Stomach smooth muscle (tissue), 2 donors: ENCODE data around the gene CACNA1H.
"Not testable (repeated sequence)": the region's sequence is repeated elsewhere in the genome, so short reads cannot be mapped to it uniquely, and the experiment has no call there.

Experiments
- H3K27ac ChIP-seq: one replicate; pipeline ENCODE4 v1.7.0; 2013; ENCODE audit warnings: mild to moderate bottlenecking, low read length, inconsistent platforms
- H3K27me3 ChIP-seq, 2 donors: one replicate each; pipeline ENCODE4 v1.7.0; 2013; ENCODE audit warnings: low read length in 2 of 2; ENCODE audit not compliant: insufficient read depth in 2 of 2, control insufficient read depth in 1 of 2
- H3K36me3 ChIP-seq, 2 donors: one replicate each; pipeline ENCODE4 v1.7.0; 2013; ENCODE audit warnings: low read length in 2 of 2; ENCODE audit not compliant: control insufficient read depth in 2 of 2, insufficient read depth in 2 of 2
- H3K4me1 ChIP-seq: one replicate; pipeline ENCODE4 v1.7.0; 2013; ENCODE audit warnings: low read length; ENCODE audit not compliant: control insufficient read depth, insufficient read depth
- H3K4me3 ChIP-seq, 2 donors: one replicate each; pipeline ENCODE4 v1.7.0; 2013; ENCODE audit warnings: low read length in 2 of 2
- H3K9ac ChIP-seq, 2 donors: one replicate each; pipeline ENCODE4 v1.7.0; 2013; ENCODE audit warnings: low read length in 2 of 2, mild to moderate bottlenecking in 1 of 2
- H3K9me3 ChIP-seq, 2 donors: one replicate each; pipeline ENCODE4 v1.7.0; 2013; ENCODE audit warnings: low read length in 2 of 2; ENCODE audit not compliant: control insufficient read depth in 2 of 2
- donor health status: healthy.
- donor health status: Pancreatic carcinoma.

Gene CACNA1H

GRCh38 chr16:1194665-1195392 is 41.9 kb downstream of the CACNA1H start:
- peaks cover 34% of the 10 kb centered on the region for H3K4me1 ChIP-seq
- peaks cover 2 to 3% of the 10 kb centered on the region in 2 donors for H3K36me3 ChIP-seq
- no peaks in the 10 kb centered on the region for H3K27me3 ChIP-seq
- H3K9ac ChIP-seq, result no peak overlapping the region
- no peaks in the 10 kb centered on the region for H3K9me3 ChIP-seq
- H3K27ac ChIP-seq, result peak overlapping the region; percentile 85
- H3K4me3 ChIP-seq, result no peak overlapping the region

GRCh38 chr16:1195393-1195666 is 42.4 kb downstream of the CACNA1H start:
- Histone ChIP-seq H3K9ac (no peak overlapping the region), H3K9me3 (no peaks in the 10 kb centered on the region), H3K4me1 (peaks cover 34% of the 10 kb centered on the region), H3K4me3 (no peak overlapping the region), H3K27ac (no peak overlapping the region), H3K36me3 (peaks cover 5 to 8% of the 10 kb centered on the region in 2 donors), H3K27me3 (no peaks in the 10 kb centered on the region)

GRCh38 chr16:1196494-1196893 is 43.6 kb downstream of the CACNA1H start:
- H3K4me3 ChIP-seq, result no peak overlapping the region
- no peak overlapping the region for H3K27ac ChIP-seq

GRCh38 chr16:1197237-1197866 is 44.4 kb downstream of the CACNA1H start:
- Histone ChIP-seq H3K27ac (no peak overlapping the region), H3K36me3 (peaks cover 8 to 11% of the 10 kb centered on the region in 2 donors)

More at GRCh38 chr16:1196494-1196893, 43.6 kb downstream of the CACNA1H start:
- no peaks in the 10 kb centered on the region for H3K9me3 ChIP-seq
- H3K9ac ChIP-seq, result no peak overlapping the region
- peaks cover 34% of the 10 kb centered on the region for H3K4me1 ChIP-seq
- peaks cover 7 to 8% of the 10 kb centered on the region in 2 donors for H3K36me3 ChIP-seq
- no peaks in the 10 kb centered on the region for H3K27me3 ChIP-seq

GRCh38 chr16:1198194-1198593 is 45.3 kb downstream of the CACNA1H start:
- peaks cover 20% of the 10 kb centered on the region for H3K4me1 ChIP-seq
- H3K36me3 ChIP-seq, result peaks cover 12 to 17% of the 10 kb centered on the region in 2 donors
- no peak overlapping the region for H3K4me3 ChIP-seq
- H3K27ac ChIP-seq, result no peak overlapping the region
- no peaks in the 10 kb centered on the region for H3K9me3 ChIP-seq
- H3K9ac ChIP-seq, result no peak overlapping the region
- H3K27me3 ChIP-seq, result no peaks in the 10 kb centered on the region

More at GRCh38 chr16:1197237-1197866, 44.4 kb downstream of the CACNA1H start:
- H3K4me3 ChIP-seq, result no peak overlapping the region
- peaks cover 29% of the 10 kb centered on the region for H3K4me1 ChIP-seq
- H3K27me3 ChIP-seq, result no peaks in the 10 kb centered on the region
- H3K9ac ChIP-seq, result no peak overlapping the region
- no peaks in the 10 kb centered on the region for H3K9me3 ChIP-seq

- not testable (repeated sequence) for H3K9me3 ChIP-seq, H3K4me3 ChIP-seq, H3K27me3 ChIP-seq, H3K27ac ChIP-seq, H3K9ac ChIP-seq
- Histone ChIP-seq H3K36me3 (peaks cover 15 to 22% of the 10 kb centered on the region in 2 donors), H3K4me1 (peaks cover 14% of the 10 kb centered on the region)
Observed at GRCh38 chr16:1198671-1199346, 45.9 kb downstream of the CACNA1H start.

- H3K9me3 ChIP-seq, result no peaks in the 10 kb centered on the region
- no peak overlapping the region for H3K27ac ChIP-seq
- H3K36me3 ChIP-seq, result peaks cover 15 to 26% of the 10 kb centered on the region in 2 donors
- no peaks in the 10 kb centered on the region for H3K27me3 ChIP-seq
- no peak overlapping the region for H3K4me3 ChIP-seq
- H3K9ac ChIP-seq, result no peak overlapping the region
- H3K4me1 ChIP-seq, result peaks cover 7% of the 10 kb centered on the region
Observed at GRCh38 chr16:1199347-1200013, 46.6 kb downstream of the CACNA1H start.

GRCh38 chr16:1200014-1200627 is 47.2 kb downstream of the CACNA1H start:
- Histone ChIP-seq H3K4me3 (no peak overlapping the region), H3K27me3 (no peaks in the 10 kb centered on the region), H3K9me3 (no peaks in the 10 kb centered on the region), H3K36me3 (peaks cover 17 to 28% of the 10 kb centered on the region in 2 donors), H3K9ac (no peak overlapping the region), H3K4me1 (peaks cover 4% of the 10 kb centered on the region), H3K27ac (no peak overlapping the region)

GRCh38 chr16:1201444-1201843 is 48.5 kb downstream of the CACNA1H start:
- H3K9ac ChIP-seq, result no peak overlapping the region
- H3K4me1 ChIP-seq, result peaks cover 6% of the 10 kb centered on the region
- no peak overlapping the region for H3K4me3 ChIP-seq
- H3K36me3 ChIP-seq, result peaks cover 27 to 29% of the 10 kb centered on the region in 2 donors
- no peaks in the 10 kb centered on the region for H3K9me3 ChIP-seq
- no peaks in the 10 kb centered on the region for H3K27me3 ChIP-seq
- H3K27ac ChIP-seq, result no peak overlapping the region

- no peaks in the 10 kb centered on the region for H3K9me3 ChIP-seq
- no peak overlapping the region for H3K9ac ChIP-seq
- no peak overlapping the region for H3K4me3 ChIP-seq
- peaks cover 25 to 32% of the 10 kb centered on the region in 2 donors for H3K36me3 ChIP-seq
- no peaks in the 10 kb centered on the region for H3K27me3 ChIP-seq
- peaks cover 2% of the 10 kb centered on the region for H3K4me1 ChIP-seq
- no peak overlapping the region for H3K27ac ChIP-seq
Observed at GRCh38 chr16:1202274-1202673, 49.4 kb downstream of the CACNA1H start.
